ENCODE results near the gene STIM2. TPM values are rescaled to one million over a fixed set of nuclear protein-coding genes. Genes with fewer than 3 reads are reported as not detected.

STIM2 gene
- total and polyA plus RNA-seq, 9 of the 15 experiments (the other 6 are each of a cell fraction or from before 2014, with no cell fraction given) = 7.2 to 26.8 (median 15.4) TPM

- Histone ChIP-seq H3K4me3 (no peak overlapping the region), H3K9ac (ENCODE audit: insufficient read depth in 1 of 2, low read depth in 2 of 2, low read length in 2 of 2) (no peak overlapping the region), H3K4me2 (ENCODE audit: insufficient read depth, low read length) (no peak overlapping the region), H3K9me3 (replicated peaks; ENCODE audit: control insufficient read depth, insufficient read depth, low read depth, low read length) (no peaks in the 10 kb centered on the region; the same call in 1 of the 2 replicates), H3K4me1 (replicated peaks in 1 of 2; ENCODE audit: control insufficient read depth in 2 of 2, insufficient read depth in 2 of 2, low read length in 2 of 2) (peaks cover 4% of the 10 kb centered on the region in 2 experiments; a peak in 2 of 5 replicates), H3K79me2 (ENCODE audit: control insufficient read depth, insufficient read depth, low read length) (no peaks in the 10 kb centered on the region), H3K36me3 (ENCODE audit: control insufficient read depth, insufficient read depth, low read length) (no peaks in the 10 kb centered on the region), H3K27ac (ENCODE audit: extremely low read depth, low read depth, low read length) (no peak overlapping the region), H2AFZ (ENCODE audit: low read depth, low read length) (no peak overlapping the region), H4K20me1 (replicated peaks; ENCODE audit: control insufficient read depth, insufficient read depth, low read length) (no peaks in the 10 kb centered on the region), H3K27me3 (ENCODE audit: control insufficient read depth in 2 of 2, insufficient read depth in 2 of 2, low read length in 2 of 2) (no peaks in the 10 kb centered on the region), H3K9me1 (ENCODE audit: control insufficient read depth, insufficient read depth, low read length) (peaks cover 3% of the 10 kb centered on the region)
- 94% methylated on average over 1 of the region's 1 CpG for WGBS (ENCODE audit: insufficient coverage, low coverage, missing lambda C conversion rate)
- no TSS peak for BruUV-seq (replicated peaks)
- ChIA-PET CTCF (ENCODE audit: low intra/inter-chr PET ratio) (no interaction called here), POLR2A (no interaction called here)
- FAIRE-seq (no peak), DNase-seq (ENCODE audit: extremely low read depth in 1 of 4, low spot score in 3 of 4) (no peak), ATAC-seq (no peak)
- intact Hi-C loops (cut with micrococcal nuclease) (no loop called here), in situ Hi-C loops (cut with MboI) (no loop called here)
- TF ChIP-seq THRAP3 (IDR thresholded peaks at IDR 0.05; ENCODE audit: borderline replicate concordance) (no peak), IFI16 (CRISPR knock-in tag; IDR thresholded peaks at IDR 0.05) (no peak)
Observed at GRCh38 chr4:26931451-26931850, 70.8 kb downstream of the STIM2 start.

- peaks cover 3% of the 10 kb centered on the region for H3K9me1 ChIP-seq (ENCODE audit: control insufficient read depth, insufficient read depth, low read length)
- intact Hi-C loops (cut with micrococcal nuclease) (no loop called here), in situ Hi-C loops (cut with MboI) (no loop called here)
- no peaks in the 10 kb centered on the region for H3K79me2 ChIP-seq (ENCODE audit: control insufficient read depth, insufficient read depth, low read length)
- H3K9ac ChIP-seq (ENCODE audit: insufficient read depth in 1 of 2, low read depth in 2 of 2, low read length in 2 of 2) = no peak overlapping the region
- DNase-seq (ENCODE audit: extremely low read depth in 1 of 4, low spot score in 3 of 4) (no peak), FAIRE-seq (no peak), ATAC-seq (no peak)
- WGBS (ENCODE audit: insufficient coverage, low coverage, missing lambda C conversion rate) = 45% methylated on average over 3 of the region's 3 CpGs
- H3K4me1 ChIP-seq (replicated peaks in 1 of 2; ENCODE audit: control insufficient read depth in 2 of 2, insufficient read depth in 2 of 2, low read length in 2 of 2) = peaks cover 9% of the 10 kb centered on the region in 2 experiments; a peak in 3 of 5 replicates
- ChIA-PET POLR2A (no interaction called here), CTCF (ENCODE audit: low intra/inter-chr PET ratio) (no interaction called here)
- H3K4me3 ChIP-seq = no peak overlapping the region
- no TSS peak for BruUV-seq (replicated peaks)
- H3K27me3 ChIP-seq (ENCODE audit: control insufficient read depth in 2 of 2, insufficient read depth in 2 of 2, low read length in 2 of 2) = no peaks in the 10 kb centered on the region
- no peaks in the 10 kb centered on the region for H4K20me1 ChIP-seq (replicated peaks; ENCODE audit: control insufficient read depth, insufficient read depth, low read length)
- H3K4me2 ChIP-seq (ENCODE audit: insufficient read depth, low read length) = no peak overlapping the region
- H3K36me3 ChIP-seq (ENCODE audit: control insufficient read depth, insufficient read depth, low read length) = no peaks in the 10 kb centered on the region
- no peak overlapping the region for H3K27ac ChIP-seq (ENCODE audit: extremely low read depth, low read depth, low read length)
- no peak for TF ChIP-seq ATF1 (CRISPR knock-in tag; IDR thresholded peaks at IDR 0.05)
- TF ChIP-seq ATF1 (tag; IDR thresholded peaks at IDR 0.05) = no peak
- 0 out of 2 replicates have a peak, but pooled peaks have one; percentile 10 for TF ChIP-seq CEBPB (tag; IDR thresholded peaks at IDR 0.05)
- no peak for TF ChIP-seq CEBPG (CRISPR knock-in tag; IDR thresholded peaks at IDR 0.05)
- TF ChIP-seq CEBPG (tag; conservative IDR thresholded peaks at IDR 0.05 in 1 of 2, IDR thresholded peaks at IDR 0.05 in 1 of 2) = peak in 1 of 2 experiments; percentile 39; a peak in 1 of 4 replicates
- no peak overlapping the region for H2AFZ ChIP-seq (ENCODE audit: low read depth, low read length)
- no peaks in the 10 kb centered on the region; the same call in 1 of the 2 replicates for H3K9me3 ChIP-seq (replicated peaks; ENCODE audit: control insufficient read depth, insufficient read depth, low read depth, low read length)
Observed at GRCh38 chr4:26931966-26932365, 71.3 kb downstream of the STIM2 start.

Data from K562 (cell line).